ENCODE results near the gene CADM1. TPM values are rescaled to one million over a fixed set of nuclear protein-coding genes. Genes with fewer than 3 reads are reported as not detected.

Gene CADM1
- total RNA-seq, 4 donors from 2014 or later = 7.4 to 61.5 (median 28.5) TPM

DNA sequence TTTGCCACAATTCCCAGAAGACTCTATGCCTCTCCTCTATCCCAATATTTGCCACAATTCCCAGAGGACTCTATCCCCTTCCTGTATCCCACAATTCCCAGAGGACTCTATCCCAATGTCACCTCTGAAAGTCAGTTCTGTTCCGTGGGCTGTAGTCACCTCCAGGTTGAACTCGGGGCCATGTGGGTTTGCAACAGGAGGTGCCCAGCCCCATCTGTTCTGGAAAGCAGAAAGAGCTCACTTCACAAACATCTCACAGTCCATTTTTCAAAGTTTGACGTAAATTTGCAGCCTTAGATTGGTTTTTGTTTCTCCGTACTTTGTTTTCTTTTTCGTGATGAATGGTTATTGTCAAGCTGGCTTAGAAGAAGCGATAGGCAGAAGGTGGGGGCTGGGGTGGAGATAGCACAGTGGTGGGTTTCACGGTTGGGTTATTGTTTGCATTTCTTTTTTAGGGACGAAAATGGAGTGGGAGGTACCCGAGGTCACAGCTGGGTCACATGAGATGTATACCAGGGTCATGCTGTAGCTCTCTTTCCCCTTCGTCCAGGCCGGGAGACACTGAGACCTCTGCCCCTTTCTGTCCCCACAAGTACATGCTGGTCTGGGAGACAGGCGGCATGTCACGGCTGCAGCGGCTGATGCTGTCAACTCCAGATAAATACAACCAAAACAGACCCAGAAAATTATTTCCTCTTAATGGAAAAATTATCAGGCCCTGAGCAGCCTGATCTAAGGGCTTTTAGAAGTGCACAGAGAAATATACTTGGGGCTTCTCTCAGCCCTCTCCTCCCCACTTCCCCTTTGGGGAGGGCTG is 374.5 kb downstream of the CADM1 start:
- no peaks in the 10 kb centered on the region for H3K4me1 ChIP-seq
- DNase-seq = no peak
- no peak overlapping the region for H3K27ac ChIP-seq
- intact Hi-C loops (cut with DNase I; ENCODE audit: low total_unique reads) = no loop called here
- no peaks in the 10 kb centered on the region for H3K9me3 ChIP-seq
- no peak overlapping the region for H3K4me3 ChIP-seq
- no peaks in the 10 kb centered on the region for H3K27me3 ChIP-seq
- no peak for TF ChIP-seq POLR2A (IDR thresholded peaks at IDR 0.05)
- TF ChIP-seq, protein P1, sequence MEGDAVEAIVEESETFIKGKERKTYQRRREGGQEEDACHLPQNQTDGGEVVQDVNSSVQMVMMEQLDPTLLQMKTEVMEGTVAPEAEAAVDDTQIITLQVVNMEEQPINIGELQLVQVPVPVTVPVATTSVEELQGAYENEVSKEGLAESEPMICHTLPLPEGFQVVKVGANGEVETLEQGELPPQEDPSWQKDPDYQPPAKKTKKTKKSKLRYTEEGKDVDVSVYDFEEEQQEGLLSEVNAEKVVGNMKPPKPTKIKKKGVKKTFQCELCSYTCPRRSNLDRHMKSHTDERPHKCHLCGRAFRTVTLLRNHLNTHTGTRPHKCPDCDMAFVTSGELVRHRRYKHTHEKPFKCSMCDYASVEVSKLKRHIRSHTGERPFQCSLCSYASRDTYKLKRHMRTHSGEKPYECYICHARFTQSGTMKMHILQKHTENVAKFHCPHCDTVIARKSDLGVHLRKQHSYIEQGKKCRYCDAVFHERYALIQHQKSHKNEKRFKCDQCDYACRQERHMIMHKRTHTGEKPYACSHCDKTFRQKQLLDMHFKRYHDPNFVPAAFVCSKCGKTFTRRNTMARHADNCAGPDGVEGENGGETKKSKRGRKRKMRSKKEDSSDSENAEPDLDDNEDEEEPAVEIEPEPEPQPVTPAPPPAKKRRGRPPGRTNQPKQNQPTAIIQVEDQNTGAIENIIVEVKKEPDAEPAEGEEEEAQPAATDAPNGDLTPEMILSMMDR (IDR thresholded peaks at IDR 0.05) = no peak
- no peaks in the 10 kb centered on the region for H3K36me3 ChIP-seq

DNA sequence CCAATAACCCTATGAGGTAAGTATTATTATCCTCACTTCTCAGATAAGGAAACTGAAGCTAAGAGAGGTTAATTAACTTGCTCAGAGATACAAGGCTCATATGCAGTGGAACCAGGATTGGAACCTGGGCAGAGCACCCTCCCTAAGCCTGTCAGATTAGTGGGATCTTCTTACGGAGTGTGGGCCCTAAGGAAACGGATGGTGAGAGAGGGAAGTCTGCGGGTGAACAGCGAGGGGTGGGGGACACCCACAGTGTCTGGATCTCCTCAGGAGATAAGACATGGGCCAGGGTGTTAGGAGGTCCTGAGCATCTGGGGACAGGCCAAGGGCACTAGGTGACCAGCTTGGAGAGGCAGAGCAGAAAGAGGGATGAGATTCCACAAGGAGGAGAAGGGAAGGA is 376.0 kb downstream of the CADM1 start:
- DNase-seq = no peak
- H3K9me3 ChIP-seq = no peaks in the 10 kb centered on the region
- no peak overlapping the region for H3K27ac ChIP-seq
- no peak for TF ChIP-seq POLR2A (IDR thresholded peaks at IDR 0.05)
- TF ChIP-seq, protein P1 (IDR thresholded peaks at IDR 0.05) = no peak
- H3K27me3 ChIP-seq = no peaks in the 10 kb centered on the region
- H3K4me1 ChIP-seq = no peaks in the 10 kb centered on the region
- no peaks in the 10 kb centered on the region for H3K36me3 ChIP-seq
- intact Hi-C loops (cut with DNase I; ENCODE audit: low total_unique reads) = no loop called here
- H3K4me3 ChIP-seq = no peak overlapping the region

DNA sequence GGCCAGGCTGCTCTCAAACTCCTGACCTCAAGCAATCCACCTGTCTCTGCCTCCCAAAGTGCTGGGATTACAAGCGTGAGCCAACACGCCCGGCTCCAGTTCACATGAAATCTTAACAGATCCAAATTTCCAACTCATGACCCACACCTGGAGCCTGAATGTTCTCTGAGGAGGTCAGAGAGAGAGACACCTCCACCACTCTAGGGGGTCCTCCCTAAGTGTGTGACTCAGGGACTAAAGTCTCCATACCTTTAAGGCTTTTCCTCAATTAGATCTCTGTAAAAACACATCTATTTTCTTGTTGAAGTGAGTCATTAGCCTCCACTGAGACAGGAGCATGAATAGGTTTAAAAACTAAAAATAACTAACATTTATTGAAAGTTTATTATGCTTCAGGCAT is 376.4 kb downstream of the CADM1 start:
- H3K4me1 ChIP-seq = no peaks in the 10 kb centered on the region
- no peak overlapping the region for H3K4me3 ChIP-seq
- TF ChIP-seq POLR2A (IDR thresholded peaks at IDR 0.05) = no peak
- TF ChIP-seq, protein P1 (IDR thresholded peaks at IDR 0.05) = no peak
- H3K9me3 ChIP-seq = no peaks in the 10 kb centered on the region
- no peak overlapping the region for H3K27ac ChIP-seq
- H3K36me3 ChIP-seq = no peaks in the 10 kb centered on the region
- intact Hi-C loops (cut with DNase I; ENCODE audit: low total_unique reads) = no loop called here
- no peaks in the 10 kb centered on the region for H3K27me3 ChIP-seq
- no peak for DNase-seq

DNA sequence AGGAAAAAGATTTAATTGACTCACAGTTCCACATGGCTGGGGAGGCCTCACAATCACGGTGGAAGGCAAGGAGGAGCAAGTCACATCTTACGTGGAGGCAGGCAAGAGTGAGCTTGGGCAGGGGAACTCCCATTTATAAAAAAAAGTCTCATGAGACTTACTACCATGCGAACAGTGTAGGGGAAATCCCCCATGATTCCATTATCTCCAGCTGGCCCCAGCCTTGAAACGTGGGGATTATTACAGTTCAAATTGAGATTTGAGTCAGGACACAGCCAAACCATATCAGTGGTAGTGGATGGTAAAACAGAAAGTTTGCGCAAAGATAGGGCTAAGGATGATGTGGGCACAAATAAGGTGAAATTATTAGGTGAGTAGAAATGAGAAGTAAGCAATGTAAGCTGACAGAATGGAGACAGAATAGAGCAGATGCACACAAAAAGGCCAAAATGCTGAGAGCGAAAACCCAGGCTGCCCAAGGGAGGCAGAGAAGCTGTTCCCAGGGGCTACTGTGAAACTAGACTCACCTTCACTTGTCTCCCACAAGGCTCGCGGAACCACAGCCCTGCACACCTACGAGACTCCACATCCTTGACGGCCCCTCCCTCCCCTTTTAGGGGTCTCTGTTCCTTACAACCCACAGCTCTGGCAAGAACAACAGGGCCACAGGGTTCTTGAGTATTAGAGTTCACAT is 377.6 kb downstream of the CADM1 start:
- no peak overlapping the region for H3K4me3 ChIP-seq
- intact Hi-C loops (cut with DNase I; ENCODE audit: low total_unique reads) = no loop called here
- TF ChIP-seq, protein P1 (IDR thresholded peaks at IDR 0.05) = no peak
- TF ChIP-seq POLR2A (IDR thresholded peaks at IDR 0.05) = no peak
- H3K27me3 ChIP-seq = no peaks in the 10 kb centered on the region
- no peak overlapping the region for H3K27ac ChIP-seq
- no peaks in the 10 kb centered on the region for H3K9me3 ChIP-seq
- H3K36me3 ChIP-seq = no peaks in the 10 kb centered on the region
- no peak for DNase-seq
- no peaks in the 10 kb centered on the region for H3K4me1 ChIP-seq

DNA sequence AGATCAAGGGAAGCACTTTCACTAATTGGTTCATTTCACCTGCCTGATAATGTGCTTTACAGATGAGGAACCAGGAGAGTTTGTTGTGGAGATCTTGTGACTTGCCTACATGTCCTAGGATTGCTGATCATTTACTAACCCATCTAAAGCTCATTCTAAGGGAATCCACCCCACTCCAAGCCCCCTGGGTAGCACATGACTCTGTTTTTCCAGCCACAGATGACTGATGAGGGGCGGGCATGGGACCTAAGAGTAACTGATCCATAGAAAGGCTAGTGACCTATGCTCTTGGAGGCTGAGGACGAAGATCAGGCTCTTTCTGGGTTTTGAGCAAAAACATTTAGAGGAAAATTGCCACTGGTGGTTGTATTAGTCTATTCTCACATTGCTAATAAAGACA is 378.1 kb downstream of the CADM1 start:
- no peaks in the 10 kb centered on the region for H3K36me3 ChIP-seq
- no peaks in the 10 kb centered on the region for H3K27me3 ChIP-seq
- intact Hi-C loops (cut with DNase I; ENCODE audit: low total_unique reads) = no loop called here
- no peak overlapping the region for H3K4me3 ChIP-seq
- no peaks in the 10 kb centered on the region for H3K4me1 ChIP-seq
- TF ChIP-seq POLR2A (IDR thresholded peaks at IDR 0.05) = no peak
- TF ChIP-seq, protein P1 (IDR thresholded peaks at IDR 0.05) = no peak
- no peak overlapping the region for H3K27ac ChIP-seq
- H3K9me3 ChIP-seq = no peaks in the 10 kb centered on the region
- DNase-seq = no peak
